HUES64 (cell line): ENCODE data around the gene ATP8A1.

Experiments
- H3K27ac ChIP-seq: 2 replicates; pipeline ENCODE4 v1.7.0; 2013; ENCODE audit warnings: low read depth, low read length, inconsistent platforms
- H3K27me3 ChIP-seq: 2 replicates; pipeline ENCODE4 v1.6.1; 2013; ENCODE audit warnings: mild to moderate bottlenecking, low read length; ENCODE audit not compliant: insufficient read depth
- H3K36me3 ChIP-seq: 2 replicates; pipeline ENCODE4 v1.6.1; 2013; ENCODE audit warnings: mild to moderate bottlenecking, low read length; ENCODE audit not compliant: insufficient read depth
- H3K4me1 ChIP-seq: 2 replicates; pipeline ENCODE4 v1.6.1; 2013; ENCODE audit warnings: mild to moderate bottlenecking, low read length, moderate library complexity; ENCODE audit not compliant: insufficient read depth
- H3K4me3 ChIP-seq: 2 replicates; pipeline ENCODE4 v1.5.1; 2013; ENCODE audit warnings: mild to moderate bottlenecking, low read length, moderate library complexity
- H3K9ac ChIP-seq: 2 replicates; pipeline ENCODE4 v1.6.1; 2013; ENCODE audit warnings: mild to moderate bottlenecking, low read depth, low read length
- H3K9me3 ChIP-seq: 2 replicates; pipeline ENCODE4 v1.6.1; 2013; ENCODE audit warnings: low read depth, low read length; ENCODE audit not compliant: insufficient read depth
- WGBS: fragments of 150-250, 120-280 bp; methylation state at CpG from one replicate; pipeline ENCODE4 v1.1.7; 2013; ENCODE audit warnings: missing lambda C conversion rate; 5-methylcytosine and 5-hydroxymethylcytosine counted together

ATP8A1 gene

GRCh38 chr4:42600578-42600977 is 56.3 kb downstream of the ATP8A1 start:
- H3K4me3 ChIP-seq: no peak overlapping the region
- no peaks in the 10 kb centered on the region for H3K27me3 ChIP-seq
- WGBS: 85% methylated on average over 1 of the region's 2 CpGs
- H3K36me3 ChIP-seq: no peaks in the 10 kb centered on the region
- H3K9ac ChIP-seq: no peak overlapping the region
- H3K4me1 ChIP-seq: 0 out of 2 replicates have a peak, but pooled peaks cover 5% of the 10 kb centered on the region
- no peak overlapping the region for H3K27ac ChIP-seq
- no peaks in the 10 kb centered on the region for H3K9me3 ChIP-seq

GRCh38 chr4:42596918-42597317 is 60.0 kb downstream of the ATP8A1 start:
- WGBS: 88% methylated on average over 1 of the region's 2 CpGs
- Histone ChIP-seq H3K9me3 (no peaks in the 10 kb centered on the region), H3K27ac (no peak overlapping the region), H3K4me3 (no peak overlapping the region), H3K27me3 (no peaks in the 10 kb centered on the region), H3K9ac (no peak overlapping the region), H3K36me3 (no peaks in the 10 kb centered on the region), H3K4me1 (no peaks in the 10 kb centered on the region)

DNA sequence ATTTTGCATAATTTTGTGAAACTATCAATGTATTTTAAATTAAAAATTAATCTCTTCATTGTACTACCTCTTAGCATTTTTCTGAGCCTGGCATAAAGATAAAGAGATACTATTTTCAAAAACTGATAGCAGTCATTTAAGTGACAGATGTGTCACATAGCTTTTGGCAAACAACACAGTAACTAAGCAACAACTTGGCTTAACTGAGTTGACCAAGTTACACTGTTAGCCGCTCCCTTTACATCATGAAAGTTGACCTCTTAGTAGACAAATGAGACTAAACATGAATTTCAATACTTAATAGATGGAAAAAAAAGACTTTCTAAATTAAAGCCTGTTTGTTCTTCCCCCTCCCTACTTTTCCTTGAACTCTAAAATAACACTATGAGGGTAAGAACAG is 62.0 kb downstream of the ATP8A1 start:
- no peaks in the 10 kb centered on the region for H3K27me3 ChIP-seq
- H3K27ac ChIP-seq: no peak overlapping the region
- H3K9ac ChIP-seq: no peak overlapping the region
- no peaks in the 10 kb centered on the region for H3K36me3 ChIP-seq
- WGBS: 100% methylated on average over 1 of the region's 1 CpG
- no peaks in the 10 kb centered on the region for H3K4me1 ChIP-seq
- no peak overlapping the region for H3K4me3 ChIP-seq
- no peaks in the 10 kb centered on the region for H3K9me3 ChIP-seq

DNA sequence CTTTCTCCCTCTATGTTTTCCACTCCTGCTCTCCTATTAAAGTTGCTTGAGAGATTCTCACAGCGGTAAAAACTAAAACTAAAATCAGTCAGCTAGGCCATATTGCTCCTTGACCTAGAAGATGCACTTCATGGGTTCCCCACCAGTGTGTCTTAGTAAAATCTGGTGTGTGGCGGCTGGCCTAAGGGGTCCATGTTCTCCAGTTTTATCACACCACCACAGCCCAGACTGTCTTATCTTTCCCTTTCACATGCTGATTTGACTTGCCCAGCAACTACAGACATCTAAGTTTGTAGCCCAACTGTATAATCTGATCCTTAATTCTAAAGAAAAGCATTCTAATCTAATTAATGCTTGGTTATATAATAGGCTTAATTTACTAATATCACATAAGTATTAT is 68.0 kb downstream of the ATP8A1 start:
- WGBS: 96% methylated on average over 2 of the region's 2 CpGs
- H3K4me1 ChIP-seq: 0 out of 2 replicates have a peak, but pooled peaks cover 4% of the 10 kb centered on the region
- no peaks in the 10 kb centered on the region for H3K9me3 ChIP-seq
- H3K4me3 ChIP-seq: no peak overlapping the region
- no peaks in the 10 kb centered on the region for H3K36me3 ChIP-seq
- no peak overlapping the region for H3K9ac ChIP-seq
- no peaks in the 10 kb centered on the region for H3K27me3 ChIP-seq
- no peak overlapping the region for H3K27ac ChIP-seq

DNA sequence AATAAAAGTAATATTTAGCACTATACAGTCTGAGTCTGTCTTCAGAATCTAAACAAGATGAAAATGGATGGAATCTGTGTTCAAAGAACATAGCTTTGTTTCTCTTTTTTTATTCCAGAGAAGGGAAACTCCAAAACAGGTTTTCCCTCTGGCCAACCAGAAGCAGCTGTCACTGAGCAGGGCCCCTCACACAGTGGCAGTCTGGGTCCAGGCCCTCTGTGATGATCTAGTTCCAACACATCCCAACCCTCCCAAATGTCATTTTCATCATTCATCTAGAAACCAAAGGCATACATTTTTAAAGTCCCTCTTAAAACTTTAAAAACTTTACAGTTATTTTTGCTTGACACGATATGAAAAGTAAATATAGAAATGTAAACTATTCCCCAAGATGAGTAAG is 70.1 kb downstream of the ATP8A1 start:
- Histone ChIP-seq H3K36me3 (no peaks in the 10 kb centered on the region), H3K9ac (no peak overlapping the region), H3K4me3 (no peak overlapping the region), H3K4me1 (0 out of 2 replicates have a peak, but pooled peaks cover 4% of the 10 kb centered on the region), H3K9me3 (no peaks in the 10 kb centered on the region), H3K27me3 (no peaks in the 10 kb centered on the region), H3K27ac (no peak overlapping the region)
- WGBS: 100% methylated on average over 1 of the region's 1 CpG

DNA sequence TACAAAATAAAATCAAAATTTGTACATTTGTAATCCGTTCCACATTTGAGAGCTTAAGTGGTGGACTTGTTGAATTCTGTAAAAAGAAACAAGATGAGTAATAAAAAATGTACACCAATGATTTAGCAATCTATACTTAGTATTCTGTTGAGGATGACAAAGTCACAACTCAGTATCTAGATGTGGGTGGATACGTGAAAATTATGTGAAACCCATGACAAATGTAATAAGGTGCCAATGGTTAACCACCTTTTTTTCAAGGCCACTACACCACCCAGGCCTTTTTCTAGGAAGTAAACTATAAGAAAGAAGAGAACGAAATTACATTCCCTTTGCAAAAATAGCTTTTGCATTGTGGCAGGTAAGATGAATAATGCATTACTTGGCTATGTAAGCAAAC is 77.0 kb downstream of the ATP8A1 start:
- WGBS: 95% methylated on average over 2 of the region's 3 CpGs
- no peaks in the 10 kb centered on the region for H3K9me3 ChIP-seq
- H3K9ac ChIP-seq: no peak overlapping the region
- H3K27ac ChIP-seq: no peak overlapping the region
- no peaks in the 10 kb centered on the region for H3K4me1 ChIP-seq
- no peak overlapping the region for H3K4me3 ChIP-seq
- H3K27me3 ChIP-seq: no peaks in the 10 kb centered on the region
- H3K36me3 ChIP-seq: no peaks in the 10 kb centered on the region

DNA sequence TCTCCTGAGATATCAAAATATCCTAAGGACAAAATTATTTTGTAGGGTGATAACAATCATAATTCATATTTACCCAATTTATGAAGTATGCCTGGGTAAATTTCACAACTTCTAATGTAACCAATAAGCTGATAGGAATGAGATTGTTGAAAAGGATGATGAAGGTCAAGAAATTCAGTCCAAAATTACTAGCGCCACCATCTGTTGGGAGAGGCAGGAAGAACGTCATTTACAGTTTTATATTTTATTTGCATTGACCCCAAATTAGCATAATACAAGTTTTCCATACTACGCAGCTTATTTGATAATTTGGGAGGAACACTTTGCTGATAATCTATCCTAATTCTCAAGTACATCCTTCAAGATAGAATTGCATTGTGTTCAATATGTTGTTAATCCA is 78.7 kb downstream of the ATP8A1 start:
- no peaks in the 10 kb centered on the region for H3K27me3 ChIP-seq
- no peaks in the 10 kb centered on the region for H3K36me3 ChIP-seq
- no peaks in the 10 kb centered on the region for H3K4me1 ChIP-seq
- no peak overlapping the region for H3K27ac ChIP-seq
- no peak overlapping the region for H3K9ac ChIP-seq
- no peaks in the 10 kb centered on the region for H3K9me3 ChIP-seq
- WGBS: 90% methylated on average over 2 of the region's 3 CpGs
- no peak overlapping the region for H3K4me3 ChIP-seq

DNA sequence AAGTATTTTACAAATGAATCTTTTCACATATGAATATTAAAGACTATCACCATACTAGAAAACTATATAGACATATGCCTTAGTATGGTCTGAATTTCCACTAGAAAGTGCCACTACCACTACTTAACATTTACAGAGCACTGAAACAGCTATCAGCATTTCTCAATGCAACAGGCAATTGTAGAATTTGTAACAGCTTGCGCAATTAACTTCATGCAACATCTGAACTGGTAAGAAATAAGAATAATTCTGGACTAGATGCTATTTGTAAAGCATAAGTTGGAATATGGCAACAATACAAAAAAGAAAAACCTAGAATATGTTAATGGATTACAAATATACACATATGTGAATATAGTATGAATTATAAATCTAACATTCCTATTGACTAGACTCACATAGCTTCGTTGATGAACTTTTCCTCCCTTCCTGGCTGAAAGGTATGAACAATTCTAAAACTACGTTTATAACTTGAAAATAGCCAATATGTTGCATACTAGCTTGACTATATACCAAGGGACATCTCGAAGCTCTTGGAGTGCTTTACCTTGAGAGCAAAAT is 82.0 kb downstream of the ATP8A1 start:
- WGBS: over 99% methylated on average over 4 of the region's 4 CpGs
- Histone ChIP-seq H3K4me3 (no peak overlapping the region), H3K36me3 (no peaks in the 10 kb centered on the region), H3K27ac (no peak overlapping the region), H3K9me3 (no peaks in the 10 kb centered on the region), H3K4me1 (no peaks in the 10 kb centered on the region), H3K9ac (no peak overlapping the region), H3K27me3 (no peaks in the 10 kb centered on the region)

GRCh38 chr4:42573249-42573648 is 83.7 kb downstream of the ATP8A1 start:
- Histone ChIP-seq H3K9me3 (no peaks in the 10 kb centered on the region), H3K27me3 (no peaks in the 10 kb centered on the region), H3K4me1 (no peaks in the 10 kb centered on the region), H3K4me3 (no peak overlapping the region), H3K9ac (no peak overlapping the region), H3K27ac (no peak overlapping the region), H3K36me3 (no peaks in the 10 kb centered on the region)
- WGBS: 100% methylated on average over 2 of the region's 4 CpGs

GRCh38 chr4:42570221-42570620 is 86.7 kb downstream of the ATP8A1 start:
- H3K9me3 ChIP-seq: no peaks in the 10 kb centered on the region
- 96% methylated on average over 1 of the region's 1 CpG for WGBS
- no peaks in the 10 kb centered on the region for H3K36me3 ChIP-seq
- no peak overlapping the region for H3K9ac ChIP-seq
- no peaks in the 10 kb centered on the region for H3K27me3 ChIP-seq
- no peak overlapping the region for H3K4me3 ChIP-seq
- H3K4me1 ChIP-seq: no peaks in the 10 kb centered on the region
- no peak overlapping the region for H3K27ac ChIP-seq

DNA sequence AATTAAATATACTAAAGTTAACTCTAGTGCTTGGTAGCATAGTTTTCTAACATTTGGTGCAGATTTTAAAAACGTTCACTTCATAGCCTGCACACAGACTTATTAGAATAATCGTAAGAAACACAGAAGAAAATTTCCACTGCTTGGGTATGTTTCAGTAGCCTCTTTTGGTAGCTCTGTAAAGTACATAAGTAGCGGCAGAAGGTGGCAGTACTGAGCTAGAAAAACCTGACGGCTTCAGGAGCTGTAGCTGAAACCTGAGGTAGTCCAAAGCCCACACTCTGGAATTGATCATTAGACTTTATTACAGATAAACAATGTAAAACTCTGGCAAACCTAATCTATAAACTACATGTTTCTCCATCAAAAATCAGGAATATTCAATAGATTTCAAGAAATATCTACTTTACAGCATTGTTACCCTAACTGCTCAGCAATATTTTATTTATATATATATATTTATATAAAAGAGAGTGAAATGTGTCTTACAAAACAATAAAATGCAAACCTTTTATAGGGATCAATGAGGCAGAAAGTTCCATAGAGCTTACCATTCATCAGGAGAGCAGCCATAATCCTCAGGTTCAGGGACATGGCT is 88.2 kb downstream of the ATP8A1 start:
- H3K36me3 ChIP-seq: no peaks in the 10 kb centered on the region
- H3K4me1 ChIP-seq: no peaks in the 10 kb centered on the region
- H3K9ac ChIP-seq: no peak overlapping the region
- H3K4me3 ChIP-seq: no peak overlapping the region
- 25% methylated on average over 3 of the region's 4 CpGs for WGBS
- no peak overlapping the region for H3K27ac ChIP-seq
- H3K27me3 ChIP-seq: no peaks in the 10 kb centered on the region
- H3K9me3 ChIP-seq: no peaks in the 10 kb centered on the region

DNA sequence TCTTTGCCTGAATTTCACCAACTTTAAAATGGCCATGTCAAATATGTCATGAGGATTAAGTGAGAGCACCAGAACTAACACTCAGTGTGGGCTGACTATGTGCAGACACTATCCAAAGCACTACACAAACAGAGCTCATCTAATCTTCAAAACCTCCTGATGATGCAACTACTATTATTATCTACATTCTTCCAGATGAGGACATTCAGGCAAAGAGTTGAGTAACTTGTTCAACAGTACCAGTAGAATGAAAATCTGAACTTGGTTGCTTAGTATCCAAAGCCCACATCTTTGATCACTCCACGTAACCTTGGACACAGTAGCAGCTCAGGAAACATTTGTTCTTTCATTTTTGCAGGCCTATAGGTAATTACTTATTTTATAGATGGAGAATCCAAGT is 90.1 kb downstream of the ATP8A1 start:
- Histone ChIP-seq H3K9me3 (no peaks in the 10 kb centered on the region), H3K27me3 (no peaks in the 10 kb centered on the region), H3K4me1 (no peaks in the 10 kb centered on the region), H3K27ac (no peak overlapping the region), H3K4me3 (no peak overlapping the region), H3K9ac (no peak overlapping the region), H3K36me3 (no peaks in the 10 kb centered on the region)
- WGBS: 100% methylated on average over 1 of the region's 1 CpG
